Activated CD8-positive, alpha-beta T cell treated with anti-CD3 and anti-CD28 coated beads, Interleukin-2, amount 10 ng/mL, durations not matched to agents 7 days and 5 days (primary cell): ENCODE results near the gene AGT. TPM values are rescaled to one million over a fixed set of nuclear protein-coding genes. Genes with fewer than 3 reads are reported as not detected.
"Not testable (repeated sequence)": the region's sequence is repeated elsewhere in the genome, so short reads cannot be mapped to it uniquely, and the experiment has no call there.

Source experiments
- ATAC-seq: fragments of 150-1000 bp; cut with Tn5 transposase; one replicate; pipeline ENCODE4 v1.10.0; 2021; ENCODE audit warnings: moderate library complexity
- CTCF ChIA-PET: fragments of 350-600 bp; sonication (Branson Sonifier 250); formaldehyde crosslinking; loops from one replicate; lab custom pipeline; 2021; ENCODE audit warnings: antibody characterized with exemption; lab: Charles Lee
- POLR2A ChIA-PET: fragments of 350-600 bp; sonication (Branson Sonifier 250); formaldehyde crosslinking; loops from one replicate; lab custom pipeline; 2021; ENCODE audit warnings: antibody characterized with exemption; lab: Charles Lee
- DNase-seq: peaks from one replicate; pipeline ENCODE4 v3.0.0-alpha.2; 2020
- H3K27ac Mint-ChIP-seq: one replicate; pipeline ENCODE4 v1.8.0; 2021; ENCODE audit warnings: mild to moderate bottlenecking, mixed read lengths
- H3K27me3 Mint-ChIP-seq: one replicate; pipeline ENCODE4 v1.8.0; 2021; ENCODE audit warnings: low read depth, mixed read lengths
- H3K36me3 Mint-ChIP-seq: one replicate; pipeline ENCODE4 v1.8.0; 2021; ENCODE audit warnings: low read depth, mixed read lengths
- H3K4me1 Mint-ChIP-seq: one replicate; pipeline ENCODE4 v1.8.0; 2021; ENCODE audit warnings: low read depth, mixed read lengths
- H3K4me3 Mint-ChIP-seq: one replicate; pipeline ENCODE4 v1.8.0; 2021; ENCODE audit warnings: mild to moderate bottlenecking, mixed read lengths
- H3K9me3 Mint-ChIP-seq: one replicate; pipeline ENCODE4 v1.8.0; 2022; ENCODE audit warnings: mixed read lengths; ENCODE audit not compliant: insufficient read depth
- total RNA-seq, 2 experiments: library from RNA; stranded (reverse); gene quantifications; one replicate each; pipeline ENCODE4 v1.2.3, GENCODE V29; 2021

AGT gene
- total RNA-seq, 2 experiments from 2014 or later: not detected

DNA sequence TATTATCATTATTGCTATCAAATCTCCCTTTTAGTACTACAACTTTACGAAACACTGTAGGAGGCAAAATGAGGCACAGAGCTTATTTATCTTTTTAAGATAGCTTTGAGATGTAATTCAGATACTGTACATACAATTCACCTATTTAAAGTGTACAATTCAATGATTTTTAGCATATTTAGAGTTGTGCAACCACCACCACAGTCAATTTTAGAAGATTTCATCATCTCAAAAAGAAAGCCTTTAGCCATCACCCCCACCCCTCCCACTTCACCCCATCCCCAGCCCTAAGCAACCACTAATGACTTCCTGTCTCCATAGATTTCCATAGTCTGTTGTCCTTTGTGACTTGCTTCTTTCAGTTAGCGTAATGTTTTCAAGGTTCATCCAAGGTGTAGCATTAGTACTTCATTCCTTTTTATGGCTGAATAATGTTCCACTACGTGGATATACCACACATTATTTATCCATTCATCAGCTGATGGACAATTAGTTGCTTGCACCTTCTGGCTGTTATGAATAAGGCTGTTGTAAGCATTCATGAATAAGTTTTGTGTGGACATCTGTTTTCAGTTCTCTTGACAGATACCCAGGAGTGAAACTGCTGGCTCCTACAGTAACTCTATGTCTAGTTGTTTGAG, 23.8 kb upstream of the AGT start:
- ChIA-PET POLR2A (interaction anchor here (0.6 kb wide), 1 partner anchor 99 kb away, joined by 3 read pairs; no protein-coding TSS in a partner anchor), CTCF (no interaction called here)
- no peak overlapping the region for H3K4me3 Mint-ChIP-seq
- no peak overlapping the region for H3K27ac Mint-ChIP-seq
- H3K4me1 Mint-ChIP-seq: no peaks in the 10 kb centered on the region
- no peaks in the 10 kb centered on the region for H3K9me3 Mint-ChIP-seq
- ATAC-seq (no peak), DNase-seq (no peak)
- H3K27me3 Mint-ChIP-seq: peaks cover 11% of the 10 kb centered on the region
- no peaks in the 10 kb centered on the region for H3K36me3 Mint-ChIP-seq

DNA sequence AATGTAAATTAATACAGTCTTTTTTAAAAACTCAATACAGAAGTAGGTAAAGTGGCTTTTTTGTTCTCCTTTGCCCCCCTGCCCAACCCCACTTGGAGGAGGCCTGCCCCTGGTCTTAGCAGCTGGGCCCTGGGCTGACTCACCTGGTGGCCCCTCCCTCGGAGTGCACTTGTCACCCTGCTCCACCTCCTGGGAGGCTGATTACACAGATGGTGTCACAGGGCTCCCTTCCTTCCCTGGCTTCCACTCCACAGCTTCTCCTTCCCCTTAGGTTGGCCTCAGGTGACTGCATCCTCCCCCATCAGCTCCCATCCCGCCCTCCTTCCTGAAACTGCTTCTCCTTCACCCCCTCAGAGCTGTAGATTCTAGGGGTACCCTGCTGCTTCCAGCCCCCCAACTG, 21.5 kb upstream of the AGT start:
- no peak for DNase-seq
- ATAC-seq: no peak
- no peaks in the 10 kb centered on the region for H3K36me3 Mint-ChIP-seq
- no peak overlapping the region for H3K27ac Mint-ChIP-seq
- no peaks in the 10 kb centered on the region for H3K9me3 Mint-ChIP-seq
- H3K27me3 Mint-ChIP-seq: peaks cover 11% of the 10 kb centered on the region
- ChIA-PET CTCF (no interaction called here), POLR2A (no interaction called here)
- no peaks in the 10 kb centered on the region for H3K4me1 Mint-ChIP-seq
- no peak overlapping the region for H3K4me3 Mint-ChIP-seq

DNA sequence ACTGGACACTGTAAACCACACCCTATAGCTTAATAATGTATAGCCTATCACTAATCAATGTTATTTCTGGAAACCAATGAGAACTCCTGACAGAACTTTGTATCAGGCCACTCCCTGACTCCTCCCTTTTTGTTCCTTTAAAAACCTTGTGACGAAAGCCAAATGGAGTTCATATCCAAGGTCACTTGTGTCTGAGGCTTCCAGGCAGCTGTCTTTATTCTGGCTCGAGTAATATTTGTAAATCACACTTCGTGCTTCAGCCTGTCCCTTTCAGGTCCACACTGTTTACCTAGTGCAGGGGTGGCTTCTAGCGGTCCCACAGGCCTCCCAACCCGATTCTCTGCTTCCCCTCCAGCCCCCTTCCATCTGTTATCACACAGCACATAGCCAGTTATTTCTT, 17.1 kb upstream of the AGT start:
- no peaks in the 10 kb centered on the region for H3K36me3 Mint-ChIP-seq
- ChIA-PET CTCF (no interaction called here), POLR2A (interaction anchor here (0.6 kb wide), 1 partner anchor 389 kb away, joined by 3 read pairs; no protein-coding TSS in a partner anchor)

DNA sequence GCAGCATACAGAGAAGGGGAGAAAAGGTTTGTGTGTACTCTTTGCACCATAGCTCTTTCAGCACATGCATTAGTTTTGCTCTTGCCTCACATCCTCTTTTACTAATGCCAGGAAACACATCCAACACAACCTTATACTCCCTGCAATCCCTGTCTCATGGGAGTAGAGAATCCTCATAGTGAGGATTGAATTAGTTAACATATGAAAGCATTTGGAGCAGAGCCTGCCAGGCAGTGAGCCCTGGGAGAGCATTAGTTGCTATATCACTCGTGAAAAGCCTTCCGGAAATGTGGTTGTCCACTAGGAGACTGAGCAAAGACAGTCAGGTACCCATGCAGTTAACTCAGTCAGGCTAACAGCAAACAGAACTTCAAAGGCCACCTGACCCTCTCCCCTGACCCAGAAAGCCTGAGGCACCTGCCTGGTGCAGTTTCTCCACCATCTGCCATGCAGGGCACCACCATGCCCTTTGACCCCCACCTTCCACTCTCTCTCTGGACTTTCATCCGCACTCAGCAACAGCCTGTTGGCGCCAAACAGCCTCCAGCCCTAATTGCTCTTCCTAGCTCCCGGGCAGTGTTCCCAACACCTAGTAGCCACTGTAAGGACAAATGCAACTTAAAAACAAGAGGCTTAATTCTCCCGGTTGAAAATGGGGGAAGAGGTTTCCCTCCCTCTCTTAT, 14.9 kb upstream of the AGT start:
- H3K27ac Mint-ChIP-seq: no peak overlapping the region
- peaks cover 8% of the 10 kb centered on the region for H3K27me3 Mint-ChIP-seq
- POLR2A ChIA-PET: no interaction called here
- ATAC-seq: no peak
- no peaks in the 10 kb centered on the region for H3K4me1 Mint-ChIP-seq
- no peak overlapping the region for H3K4me3 Mint-ChIP-seq
- no peaks in the 10 kb centered on the region for H3K9me3 Mint-ChIP-seq
- no peaks in the 10 kb centered on the region for H3K36me3 Mint-ChIP-seq
- no peak for DNase-seq
- CTCF ChIA-PET: no interaction called here

More for the DNA sequence above, 17.1 kb upstream of the AGT start:
- H3K9me3 Mint-ChIP-seq: no peaks in the 10 kb centered on the region
- H3K27me3 Mint-ChIP-seq: peaks cover 5% of the 10 kb centered on the region
- H3K27ac Mint-ChIP-seq: no peak overlapping the region
- no peak for DNase-seq
- H3K4me3 Mint-ChIP-seq: no peak overlapping the region
- H3K4me1 Mint-ChIP-seq: no peaks in the 10 kb centered on the region
- no peak for ATAC-seq

DNA sequence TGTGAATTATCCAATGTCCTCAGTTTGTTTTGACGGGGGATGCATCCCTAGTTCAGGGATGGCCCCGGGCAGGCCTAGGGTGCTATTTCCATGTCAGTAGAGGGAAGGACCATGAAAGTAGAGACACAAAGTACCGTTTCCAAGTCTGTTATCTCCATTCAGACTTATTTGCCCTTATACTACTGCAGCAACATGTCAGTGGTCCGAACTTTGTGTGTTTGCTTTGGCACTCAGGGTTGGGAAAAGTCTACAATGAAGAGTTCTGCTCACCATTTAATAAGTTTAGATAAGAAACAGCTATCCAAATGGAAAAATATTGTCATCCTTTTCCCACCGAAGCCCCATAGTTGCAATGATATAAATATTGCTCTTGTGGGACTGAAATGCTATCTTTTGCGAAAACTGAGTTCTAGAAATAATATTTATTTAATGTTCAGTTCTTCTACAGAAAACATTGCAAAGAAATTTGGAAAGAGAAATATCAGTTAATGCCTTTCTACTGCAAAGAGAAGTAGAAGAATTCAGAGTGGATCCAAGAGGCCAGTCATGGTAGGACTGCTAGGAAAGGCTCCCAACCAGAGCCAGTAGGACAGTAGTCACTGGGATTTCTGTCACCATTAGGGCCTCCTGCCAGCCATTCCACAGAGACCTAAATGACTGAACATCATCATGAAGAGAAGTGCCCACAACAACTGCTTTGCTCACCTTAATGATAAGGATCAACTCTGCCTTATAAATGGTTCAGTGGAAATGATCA, 11.5 kb upstream of the AGT start:
- CTCF ChIA-PET: no interaction called here
- POLR2A ChIA-PET: no interaction called here
- Mint-ChIP-seq H3K36me3 (no peaks in the 10 kb centered on the region), H3K27ac (no peak overlapping the region), H3K4me1 (no peaks in the 10 kb centered on the region), H3K9me3 (no peaks in the 10 kb centered on the region), H3K4me3 (no peak overlapping the region), H3K27me3 (peaks cover 12% of the 10 kb centered on the region)
- ATAC-seq (no peak), DNase-seq (no peak)

DNA sequence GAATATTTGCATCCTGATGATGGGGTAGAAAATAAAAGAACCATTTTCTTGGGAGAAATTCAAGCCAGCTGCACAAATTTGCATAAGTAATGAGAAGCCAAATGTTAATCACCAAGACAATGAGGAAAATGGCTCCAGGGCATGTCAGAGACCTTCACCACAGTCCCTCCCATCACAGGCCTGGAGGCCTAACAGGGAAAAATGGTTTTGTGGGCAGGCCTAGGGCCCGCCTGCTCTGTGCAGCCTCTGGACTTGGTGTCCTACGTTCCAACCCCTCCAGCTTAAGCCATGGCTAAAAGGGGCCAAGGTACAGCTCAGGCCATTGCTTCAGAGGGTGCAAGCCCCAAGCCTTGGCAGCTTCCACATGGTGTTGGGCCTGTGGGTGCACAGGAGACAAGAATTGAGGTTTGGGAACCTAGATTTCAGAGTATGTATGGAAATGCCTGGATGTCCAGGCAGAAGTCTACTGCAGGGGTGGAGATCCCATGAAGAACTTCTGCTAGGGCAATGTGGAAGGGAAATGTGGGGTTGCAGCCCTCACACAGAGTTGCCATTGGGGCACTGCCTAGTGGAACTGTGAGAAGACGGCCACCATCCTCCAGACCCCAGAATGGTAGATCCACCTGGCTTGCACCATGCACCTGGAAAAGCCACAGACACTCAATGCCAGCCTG, 8.1 kb upstream of the AGT start:
- H3K27ac Mint-ChIP-seq, H3K9me3 Mint-ChIP-seq, H3K4me3 Mint-ChIP-seq, POLR2A ChIA-PET, DNase-seq, ATAC-seq, H3K4me1 Mint-ChIP-seq, H3K36me3 Mint-ChIP-seq: not testable (repeated sequence)
- H3K27me3 Mint-ChIP-seq: peaks cover 15% of the 10 kb centered on the region
- CTCF ChIA-PET: interaction anchor here (0.6 kb wide), 1 partner anchor 193 kb away, joined by 3 read pairs; no protein-coding TSS in a partner anchor

DNA sequence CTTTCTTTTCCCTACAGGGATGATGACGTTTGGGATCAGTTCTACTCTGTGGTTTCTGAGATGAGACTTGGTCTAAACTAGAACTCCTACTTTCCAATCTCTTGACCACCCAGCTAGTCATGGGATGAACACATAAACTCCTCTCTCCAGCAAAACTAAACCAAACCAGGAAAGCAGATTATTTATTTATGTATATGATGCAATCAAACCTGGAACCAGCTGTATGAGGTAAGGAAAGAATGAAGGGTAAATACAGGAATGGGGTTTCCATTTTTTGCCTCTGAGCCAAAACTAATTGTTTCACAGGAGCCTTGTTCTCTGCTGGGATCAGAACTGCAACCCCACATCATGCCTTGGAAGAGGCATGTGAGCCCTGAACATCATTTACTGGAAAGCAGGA, 3.3 kb upstream of the AGT start:
- Mint-ChIP-seq H3K4me3 (no peak overlapping the region), H3K27me3 (peaks cover 13% of the 10 kb centered on the region), H3K36me3 (no peaks in the 10 kb centered on the region), H3K27ac (no peak overlapping the region), H3K4me1 (no peaks in the 10 kb centered on the region), H3K9me3 (no peaks in the 10 kb centered on the region)
- DNase-seq: no peak
- ChIA-PET POLR2A (no interaction called here), CTCF (no interaction called here)
- no peak for ATAC-seq

DNA sequence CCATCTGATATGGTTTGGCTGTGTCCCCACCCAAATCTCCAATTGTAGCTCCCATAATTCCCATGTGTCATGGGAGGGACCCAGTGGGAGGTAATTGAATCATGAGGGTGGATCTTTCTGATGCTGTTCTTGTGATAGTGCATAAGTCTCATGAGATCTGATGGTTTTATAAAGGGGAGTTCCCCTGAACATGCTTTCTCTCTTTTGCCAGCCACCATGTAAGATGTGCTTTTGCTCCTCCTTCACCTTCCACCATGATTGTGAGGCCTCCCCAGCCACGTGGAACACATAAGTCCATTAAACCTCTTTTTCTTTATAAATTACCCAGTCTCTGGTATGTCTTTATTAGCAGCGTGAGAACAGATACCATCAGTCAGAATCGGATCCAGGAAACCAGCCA, 2.5 kb upstream of the AGT start:
- H3K27ac Mint-ChIP-seq, DNase-seq, CTCF ChIA-PET, H3K36me3 Mint-ChIP-seq, H3K9me3 Mint-ChIP-seq, POLR2A ChIA-PET, H3K4me1 Mint-ChIP-seq, ATAC-seq, H3K4me3 Mint-ChIP-seq: not testable (repeated sequence)
- H3K27me3 Mint-ChIP-seq: peaks cover 10% of the 10 kb centered on the region

DNA sequence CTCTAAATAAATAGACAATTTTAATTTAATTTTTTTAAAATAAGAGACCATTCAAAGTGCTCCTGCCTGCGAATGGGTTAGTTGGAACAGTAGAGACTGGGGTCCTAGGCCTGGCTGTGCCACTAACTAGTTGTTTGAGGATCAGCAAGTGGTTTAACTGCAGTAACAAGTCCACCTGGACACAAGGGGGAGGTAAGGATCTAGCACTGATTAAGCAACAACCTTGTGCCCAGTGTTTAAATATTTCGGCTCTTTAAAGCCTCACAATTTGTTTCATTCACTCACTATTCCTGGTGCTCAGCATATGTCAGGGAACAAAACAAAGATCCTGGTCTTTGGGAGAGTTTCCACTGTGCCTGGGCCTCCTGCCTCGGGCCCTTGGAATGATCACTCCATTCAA, 1.6 kb upstream of the AGT start:
- Mint-ChIP-seq H3K36me3 (no peaks in the 10 kb centered on the region), H3K27me3 (peaks cover 9% of the 10 kb centered on the region), H3K4me1 (no peaks in the 10 kb centered on the region), H3K9me3 (no peaks in the 10 kb centered on the region), H3K27ac (no peak overlapping the region), H3K4me3 (no peak overlapping the region)
- ATAC-seq: no peak
- CTCF ChIA-PET: no interaction called here
- DNase-seq: no peak
- POLR2A ChIA-PET: no interaction called here

DNA sequence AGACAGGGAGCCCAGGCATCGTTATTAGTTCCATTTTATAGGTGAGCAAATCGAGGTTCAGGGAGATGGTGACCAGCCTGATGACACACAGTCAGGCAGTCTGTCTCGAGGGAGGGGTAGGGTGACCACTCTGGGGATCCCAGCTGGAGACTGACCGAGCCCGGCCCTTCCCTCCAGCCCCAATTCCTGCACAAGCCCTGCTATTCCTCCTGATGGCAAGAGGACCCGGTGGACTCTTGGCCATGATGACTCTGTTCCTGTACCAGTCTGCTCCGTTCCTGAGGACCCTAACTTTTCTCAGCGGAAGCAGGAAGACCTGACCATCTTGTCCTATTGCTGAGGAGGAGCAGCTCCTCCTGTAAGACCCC, 391 bp downstream of the AGT start:
- no peak for ATAC-seq
- ChIA-PET POLR2A (no interaction called here), CTCF (no interaction called here)
- no peak overlapping the region for H3K27ac Mint-ChIP-seq
- peaks cover 5% of the 10 kb centered on the region for H3K4me1 Mint-ChIP-seq
- no peak overlapping the region for H3K4me3 Mint-ChIP-seq
- H3K9me3 Mint-ChIP-seq: no peaks in the 10 kb centered on the region
- no peaks in the 10 kb centered on the region for H3K36me3 Mint-ChIP-seq
- DNase-seq: no peak
- peaks cover 5% of the 10 kb centered on the region for H3K27me3 Mint-ChIP-seq

DNA sequence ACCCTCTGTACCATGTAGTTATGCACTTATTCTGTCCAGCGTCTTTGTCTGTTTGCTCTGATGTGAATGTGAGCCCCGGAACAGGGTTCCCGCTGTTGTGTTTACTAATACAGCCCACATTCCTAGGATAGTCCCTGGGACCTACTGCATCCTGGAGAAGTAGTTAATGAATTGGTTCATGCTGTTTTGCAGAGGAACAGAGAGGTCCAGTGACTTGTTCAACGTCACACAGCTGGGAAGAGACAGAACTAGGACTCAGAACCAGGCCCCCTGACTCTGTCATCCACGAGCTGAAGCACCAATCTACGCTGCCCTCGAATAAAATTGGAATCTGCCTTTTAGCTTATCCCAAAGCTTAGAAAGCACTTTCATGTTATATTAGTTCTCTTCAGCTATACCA, 784 bp downstream of the AGT start:
- no peaks in the 10 kb centered on the region for H3K9me3 Mint-ChIP-seq
- no peak for ATAC-seq
- peaks cover 5% of the 10 kb centered on the region for H3K27me3 Mint-ChIP-seq
- DNase-seq: no peak
- ChIA-PET POLR2A (no interaction called here), CTCF (no interaction called here)
- H3K27ac Mint-ChIP-seq: no peak overlapping the region
- peaks cover 8% of the 10 kb centered on the region for H3K4me1 Mint-ChIP-seq
- no peak overlapping the region for H3K4me3 Mint-ChIP-seq
- no peaks in the 10 kb centered on the region for H3K36me3 Mint-ChIP-seq
